Daoy (cell line): ENCODE measurements around the gene ABCB9. TPM values are rescaled to one million over a fixed set of nuclear protein-coding genes. Genes with fewer than 3 reads are reported as not detected.

Experiments used
- DNase-seq: peaks from one replicate; pipeline ENCODE4 v3.0.0-alpha.2; 2015; ENCODE audit warnings: low read depth
- total RNA-seq: library from RNA; depleted of rRNA; stranded (reverse); fragments of >200 nt; shearing (Covaris generic); gene quantifications from 2 replicates; pipeline ENCODE4 v1.2.3, GENCODE V29; 2014

ABCB9 gene
- total RNA-seq, 1 experiment from 2014 or later = 6.4 TPM

DNA sequence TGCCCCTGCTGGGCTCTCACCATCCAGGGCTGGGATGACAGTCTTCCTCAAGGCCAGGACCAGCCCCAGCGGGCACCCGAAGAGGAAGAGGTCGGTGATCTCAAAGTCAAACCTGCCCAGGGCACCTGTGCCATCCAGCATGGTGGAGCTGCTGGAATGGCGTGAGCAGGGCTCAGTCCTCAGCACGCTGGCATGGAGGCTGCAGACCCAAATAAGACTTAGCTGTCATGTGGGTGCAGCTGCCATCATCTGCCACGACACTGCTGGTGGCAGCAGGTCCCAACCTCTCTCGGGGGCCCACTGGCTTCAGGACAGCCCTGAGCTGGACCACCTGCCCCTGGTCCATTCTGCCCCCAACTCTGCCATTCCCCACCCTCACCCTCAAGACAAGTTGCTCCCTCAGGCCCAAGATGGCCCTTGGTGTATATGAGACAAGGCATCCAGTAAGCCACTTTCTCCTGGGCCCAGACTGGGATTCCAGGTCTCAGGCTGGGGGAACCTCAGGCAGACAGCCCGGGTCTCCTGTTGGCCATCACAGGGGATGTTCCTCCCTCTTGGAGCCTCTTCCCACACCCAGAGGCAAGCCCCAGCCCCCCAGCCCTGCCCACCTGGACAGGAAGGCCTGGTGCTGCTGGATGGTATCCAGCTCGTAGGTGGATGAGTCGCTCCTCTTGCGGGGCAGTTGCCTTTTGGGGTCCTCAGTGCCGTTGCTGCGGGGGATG lies 28.7 kb upstream of the ABCB9 start:
- no peak for DNase-seq

DNA sequence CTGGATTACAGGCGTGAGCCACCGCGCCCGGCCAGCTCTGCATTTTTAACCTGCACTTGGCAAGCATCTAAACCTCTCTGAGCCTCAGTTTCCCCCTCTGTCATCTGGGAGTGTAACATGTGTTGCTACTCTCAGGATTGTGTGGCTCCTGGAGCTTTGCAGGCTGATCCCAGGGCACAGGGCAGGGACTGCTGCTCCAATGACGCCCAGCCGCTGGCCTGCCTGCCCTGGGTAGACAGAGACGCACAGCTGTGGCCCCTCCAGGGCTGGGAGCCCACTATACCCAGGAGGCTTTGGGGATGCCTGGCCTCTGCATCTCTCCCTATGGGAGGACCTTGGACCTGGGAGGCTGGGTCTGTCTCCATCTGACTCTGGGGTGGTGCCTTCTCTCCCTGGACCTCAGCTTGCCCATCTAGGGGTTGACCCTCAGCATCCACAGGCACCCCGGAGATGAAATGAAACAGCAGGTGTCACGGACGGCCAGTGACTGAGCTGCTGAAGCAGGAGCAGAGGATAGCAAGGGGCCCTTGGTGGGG lies 27.9 kb upstream of the ABCB9 start:
- DNase-seq = no peak

DNA sequence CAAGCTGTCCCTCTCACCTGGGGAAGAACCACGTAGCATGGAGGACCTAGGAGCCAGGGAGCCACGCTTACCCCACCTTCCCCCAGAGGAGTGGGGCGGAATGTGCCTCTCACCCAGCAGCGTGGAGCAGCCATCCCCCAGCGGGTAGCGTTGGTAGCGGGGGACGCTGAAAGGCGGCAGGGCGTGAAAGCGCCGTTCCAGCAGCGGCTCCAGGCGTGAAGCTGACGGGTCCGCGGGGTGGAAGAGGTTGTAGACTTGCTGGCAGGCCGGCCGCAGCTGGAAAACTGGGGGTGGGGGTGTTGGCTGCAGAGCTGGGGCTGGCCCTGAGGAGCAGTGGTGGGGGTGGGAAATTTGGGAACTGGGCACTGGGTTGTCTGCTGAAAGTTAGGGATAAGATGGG lies 26.1 kb upstream of the ABCB9 start:
- DNase-seq = no peak

DNA sequence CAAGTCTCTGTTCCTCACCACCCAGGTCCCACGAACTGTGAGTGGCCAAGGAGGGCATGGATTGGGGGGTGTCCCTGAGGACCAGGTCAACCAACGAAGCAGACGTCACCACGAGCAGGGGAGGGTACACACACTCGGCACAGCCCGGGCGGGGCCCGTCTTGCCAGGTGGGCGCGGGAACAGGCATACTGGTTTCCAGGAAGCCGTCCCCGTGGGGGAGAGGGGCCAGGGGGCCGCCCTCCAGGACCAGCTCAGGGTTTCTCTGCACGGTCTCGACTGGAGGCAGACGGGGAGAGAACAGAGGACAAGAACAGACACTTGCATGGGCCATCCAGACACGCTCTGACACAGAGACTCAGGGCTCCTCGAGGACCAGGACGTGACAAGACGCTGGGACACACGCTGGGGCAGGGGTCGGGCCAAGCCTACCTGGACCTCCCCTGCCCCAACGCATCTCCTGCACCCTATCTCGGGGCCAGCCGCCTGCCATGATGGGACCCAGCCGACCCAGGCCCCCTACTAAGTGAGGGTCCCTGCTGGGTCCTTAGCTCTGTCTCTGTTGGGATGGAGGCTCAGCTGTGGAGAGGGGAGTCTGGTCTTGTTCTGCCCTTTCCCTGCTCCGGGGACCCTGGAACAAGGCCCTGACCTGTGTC lies 25.5 kb upstream of the ABCB9 start:
- DNase-seq = no peak

DNA sequence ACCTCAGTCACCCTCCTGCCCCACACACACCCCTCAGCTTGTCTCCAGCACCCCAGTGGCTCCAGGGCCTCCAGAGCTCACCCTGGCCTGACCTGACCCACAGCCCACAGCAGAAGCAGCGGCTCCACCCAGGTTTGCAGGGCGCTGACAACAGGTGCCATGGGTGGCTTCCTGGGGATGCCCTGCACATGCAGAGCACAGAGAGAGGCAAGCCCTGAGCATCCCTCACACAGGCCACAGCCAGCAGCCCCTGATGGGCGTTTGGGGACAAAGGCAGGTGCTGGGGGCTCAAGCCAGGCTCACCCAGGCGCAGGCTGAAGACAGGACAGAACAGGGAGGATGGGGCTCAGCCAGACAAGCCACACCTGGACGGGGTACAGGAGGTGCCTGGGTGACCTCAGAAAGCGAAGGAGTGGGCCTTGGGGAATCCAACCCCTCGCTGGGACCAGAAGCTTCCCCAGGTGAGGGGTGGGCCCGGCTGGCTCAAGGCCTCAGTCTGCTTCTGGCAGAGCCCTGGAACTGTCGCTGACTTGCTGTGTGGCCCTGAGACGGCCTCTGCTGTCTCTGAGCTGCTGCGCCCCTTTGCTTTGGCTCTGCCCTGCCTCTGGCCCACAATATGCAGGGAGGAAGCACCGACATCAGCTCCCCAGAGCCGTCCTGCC lies 24.8 kb upstream of the ABCB9 start:
- no peak for DNase-seq

DNA sequence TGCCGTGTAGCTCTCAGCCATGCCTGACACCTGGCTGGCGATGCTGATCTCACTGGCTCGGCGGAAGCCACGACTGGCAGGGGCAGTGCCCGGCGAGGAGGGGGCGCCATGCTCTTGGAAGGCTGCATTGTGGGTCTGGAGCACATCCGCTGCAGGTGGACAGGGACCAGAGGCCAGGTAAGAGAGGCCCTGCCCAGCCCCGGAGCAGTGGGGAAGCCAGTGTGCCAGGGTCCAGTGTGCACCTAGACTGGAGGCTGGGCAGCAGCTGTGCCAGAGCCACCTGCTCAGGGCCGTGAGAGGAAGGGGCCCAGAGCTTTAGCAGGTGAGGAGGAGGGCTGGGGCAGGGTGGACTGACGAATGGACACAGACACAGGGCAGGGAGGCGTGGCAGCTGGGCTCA lies 24.3 kb upstream of the ABCB9 start:
- DNase-seq = no peak

DNA sequence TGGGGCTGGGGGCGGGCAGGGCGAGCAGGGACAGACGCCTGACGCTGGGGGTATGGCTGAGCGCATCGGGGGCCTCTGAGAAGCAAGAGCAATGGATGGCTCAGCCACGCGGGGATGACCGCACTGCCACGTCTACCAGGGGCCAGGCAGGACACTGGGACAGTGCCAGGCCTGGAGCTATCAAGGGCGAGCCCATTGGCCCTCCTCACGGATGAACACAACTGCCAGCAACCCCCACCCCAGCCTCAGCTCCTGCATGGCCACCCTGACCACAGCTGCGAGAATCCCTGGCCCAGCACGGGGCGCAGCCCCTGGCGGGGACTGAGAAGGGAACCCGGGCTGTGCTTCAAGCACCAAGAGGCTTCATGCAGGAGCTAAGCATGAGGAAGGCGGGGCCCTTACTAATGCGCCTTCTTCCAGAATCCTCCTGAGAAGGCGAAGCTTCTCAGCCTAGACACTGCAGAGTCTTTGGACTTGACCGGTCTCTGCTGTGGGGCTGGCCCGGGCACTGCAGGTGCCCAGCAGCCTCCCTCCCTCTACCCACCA lies 23.7 kb upstream of the ABCB9 start:
- DNase-seq = no peak

DNA sequence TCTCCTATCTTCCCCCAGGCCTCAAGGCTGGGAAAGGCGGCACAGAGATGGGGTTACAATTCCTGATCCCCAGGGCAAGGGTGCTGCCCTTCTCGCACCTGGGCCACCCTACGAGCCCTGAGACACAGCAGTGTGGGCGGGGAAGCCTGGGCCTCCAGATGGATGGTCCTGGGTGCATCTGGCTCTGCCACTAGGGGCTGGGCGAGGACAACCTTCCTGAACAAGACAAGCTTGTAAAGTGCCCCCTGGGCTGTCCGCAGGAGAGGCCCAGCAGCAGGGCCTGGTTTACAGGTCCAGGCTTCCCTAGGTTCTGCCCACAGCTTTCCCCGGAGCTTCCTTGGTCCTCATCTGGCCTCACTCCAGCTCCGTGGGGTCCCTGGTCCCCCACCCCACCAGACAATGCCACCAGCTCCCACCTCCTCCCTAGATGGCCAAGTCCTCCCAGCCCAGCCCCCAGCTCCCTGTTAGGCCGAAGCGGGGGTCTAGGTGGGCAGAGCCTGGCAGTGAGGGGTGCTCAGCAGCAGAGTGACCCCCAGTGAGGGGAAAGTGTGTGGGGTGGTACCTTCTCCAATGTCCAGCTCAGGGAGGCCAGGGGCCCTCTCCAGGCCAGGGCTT lies 23.1 kb upstream of the ABCB9 start:
- no peak for DNase-seq

DNA sequence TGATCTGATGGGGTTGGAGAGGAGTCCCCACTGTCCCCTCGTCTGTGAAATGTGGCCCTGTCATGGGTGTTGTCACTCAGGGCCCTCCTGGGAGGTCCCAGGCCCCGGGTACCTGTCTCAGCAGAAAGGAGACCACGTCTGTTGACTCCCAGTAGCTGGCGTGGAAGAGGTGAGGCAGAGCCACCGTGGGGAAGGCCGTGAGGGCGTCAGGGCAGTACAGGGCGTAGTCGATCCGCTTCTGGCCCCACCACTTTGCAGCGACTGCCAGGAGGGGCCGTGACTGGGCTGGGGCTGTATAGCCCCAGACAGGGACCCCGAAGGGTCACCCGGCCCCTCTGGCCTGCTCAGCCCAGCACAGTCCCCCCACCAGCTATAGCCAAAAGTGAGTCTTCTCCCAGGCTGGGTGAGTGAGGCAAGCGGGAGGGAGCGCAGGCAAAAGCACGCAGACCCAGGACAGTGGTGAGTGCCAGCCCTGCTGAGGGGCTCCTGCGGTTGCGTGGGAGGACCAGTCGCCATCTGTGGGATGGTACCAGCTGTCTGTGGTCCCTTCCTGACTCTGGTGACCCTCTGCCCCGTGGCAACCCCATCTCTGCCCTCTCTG lies 22.4 kb upstream of the ABCB9 start:
- DNase-seq = no peak

DNA sequence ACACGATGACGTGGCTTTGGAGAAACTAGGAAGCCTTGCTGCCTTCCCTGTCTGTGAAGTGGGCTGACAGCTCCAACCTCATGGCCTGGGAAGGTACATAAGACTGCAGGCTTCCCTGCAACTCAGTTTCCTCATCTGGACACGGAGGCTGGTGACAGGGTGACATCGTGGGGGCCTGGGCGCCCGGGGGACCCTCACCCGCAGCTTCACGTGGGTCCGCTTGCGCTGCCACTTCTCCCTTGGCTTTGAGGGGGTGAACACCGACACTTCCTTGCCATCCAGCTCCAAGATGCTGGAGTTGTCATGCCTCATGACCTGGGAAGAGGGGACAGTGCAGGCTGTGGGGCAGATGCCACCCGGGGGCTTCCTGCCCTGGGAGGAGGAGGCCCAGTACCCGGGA lies 21.8 kb upstream of the ABCB9 start:
- no peak for DNase-seq

DNA sequence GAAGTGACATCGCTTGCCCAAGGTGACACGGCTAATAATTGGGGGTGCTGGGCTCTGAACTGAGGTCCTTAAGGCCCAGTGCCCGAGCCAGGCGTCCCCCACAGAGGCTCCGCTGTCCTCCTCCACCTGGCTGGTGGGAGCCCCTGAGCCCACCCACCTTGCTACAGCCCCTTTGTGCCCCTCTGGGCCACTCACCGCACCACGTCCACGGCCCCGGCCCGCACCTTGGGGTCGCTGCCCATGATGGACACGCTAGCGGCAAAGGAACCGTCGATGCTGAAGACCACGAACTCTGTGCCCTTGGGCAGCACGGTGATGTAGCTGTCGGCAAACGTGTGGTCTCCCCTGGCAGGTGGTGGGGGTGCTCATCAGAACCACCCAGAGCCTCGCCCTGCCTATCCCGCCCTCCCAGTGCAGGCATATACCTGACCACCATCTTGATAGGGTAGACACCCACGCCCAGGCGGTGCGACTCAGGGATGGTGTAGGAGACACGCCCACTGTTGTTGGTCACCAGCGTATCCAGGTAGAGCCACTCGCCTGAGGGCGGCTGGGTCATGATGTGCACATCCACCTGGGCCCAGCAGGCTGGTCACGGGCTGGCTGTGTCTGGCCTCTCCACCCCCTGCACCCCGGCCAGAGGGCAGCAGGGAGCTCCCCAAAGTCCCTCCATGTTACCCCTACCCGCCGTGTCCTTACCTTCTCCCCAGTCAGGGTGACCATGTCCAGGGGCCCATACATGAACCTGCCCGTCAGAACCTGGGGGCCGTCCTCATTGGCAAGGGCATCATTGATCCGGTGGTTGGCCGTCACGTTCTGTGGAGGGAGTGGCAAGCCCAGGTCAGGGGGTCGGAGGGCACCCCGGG lies 21.1 kb upstream of the ABCB9 start:
- no peak for DNase-seq

DNA sequence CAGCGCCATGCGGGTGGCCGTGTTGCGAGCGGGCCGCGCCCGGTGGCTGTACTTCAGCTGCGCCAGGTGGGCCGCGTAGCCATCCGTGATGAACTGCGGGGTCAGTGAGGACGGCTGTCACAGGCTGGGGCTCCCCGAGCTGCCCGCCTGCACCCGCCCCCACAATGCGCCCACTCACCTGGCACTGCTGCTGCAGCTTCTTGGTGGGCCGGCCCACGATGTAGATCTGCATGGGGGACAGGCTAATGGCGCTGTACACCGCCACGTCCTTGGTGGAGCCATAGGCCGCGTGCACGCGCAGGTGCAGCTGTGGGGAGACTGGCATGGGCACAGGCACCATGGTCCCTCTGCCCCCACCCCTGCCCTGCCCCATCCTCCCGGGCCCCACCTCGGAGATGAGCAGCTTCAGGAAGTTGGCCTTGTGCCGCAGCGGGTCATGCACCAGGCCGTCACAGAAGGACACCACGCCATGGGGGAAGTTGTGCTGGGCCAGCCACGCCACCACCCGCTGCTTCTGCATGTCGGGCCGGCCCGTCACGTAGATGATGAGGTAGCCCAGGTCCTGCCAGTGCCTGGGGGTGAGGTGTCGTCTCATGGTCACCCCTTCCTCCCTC lies 20.1 kb upstream of the ABCB9 start:
- no peak for DNase-seq

DNA sequence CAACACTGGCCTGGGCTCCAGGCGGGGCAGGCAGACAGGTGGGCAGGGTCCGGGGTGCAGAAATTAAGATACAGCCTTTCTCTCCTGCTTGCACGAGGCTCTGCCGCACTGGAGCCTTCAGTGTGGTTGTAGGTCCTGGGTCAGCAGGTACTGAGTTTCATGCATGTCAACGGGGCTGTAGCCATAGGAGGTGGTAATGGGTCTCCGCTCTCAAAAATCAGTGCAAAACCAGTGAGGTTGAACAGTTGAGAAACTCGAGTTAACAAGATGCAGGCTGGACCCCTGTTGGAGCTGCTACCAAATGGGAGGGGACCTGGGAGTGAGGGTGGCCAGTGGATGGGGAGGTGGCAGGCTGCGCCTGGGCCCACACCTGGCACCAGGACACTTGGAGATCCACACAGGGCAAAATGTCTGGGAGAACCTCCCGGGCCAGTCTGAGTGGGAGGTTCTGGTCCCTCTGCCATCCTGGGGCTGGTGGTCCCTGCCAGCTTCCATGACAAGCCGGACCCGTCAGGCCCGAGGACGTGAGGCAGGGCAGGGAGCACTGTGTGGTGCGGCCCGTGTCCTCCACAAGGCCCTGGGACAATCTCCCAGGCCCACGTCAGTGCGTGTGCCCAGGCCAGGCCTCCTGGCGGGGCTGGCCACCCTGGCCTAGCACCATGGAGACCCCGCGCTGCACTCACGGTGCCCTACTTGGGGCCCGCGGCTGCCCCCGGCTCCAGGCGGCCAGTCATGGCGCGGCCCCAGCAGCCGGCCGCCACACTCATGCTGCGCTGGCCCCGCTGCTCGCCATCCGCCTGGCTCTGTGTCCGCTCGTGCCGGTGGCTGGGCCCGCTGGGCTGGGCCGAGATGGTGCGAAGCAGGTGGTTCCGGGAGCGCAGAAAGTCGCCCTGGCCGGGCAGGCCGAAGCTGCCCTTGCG lies 19.3 kb upstream of the ABCB9 start:
- DNase-seq = no peak

DNA sequence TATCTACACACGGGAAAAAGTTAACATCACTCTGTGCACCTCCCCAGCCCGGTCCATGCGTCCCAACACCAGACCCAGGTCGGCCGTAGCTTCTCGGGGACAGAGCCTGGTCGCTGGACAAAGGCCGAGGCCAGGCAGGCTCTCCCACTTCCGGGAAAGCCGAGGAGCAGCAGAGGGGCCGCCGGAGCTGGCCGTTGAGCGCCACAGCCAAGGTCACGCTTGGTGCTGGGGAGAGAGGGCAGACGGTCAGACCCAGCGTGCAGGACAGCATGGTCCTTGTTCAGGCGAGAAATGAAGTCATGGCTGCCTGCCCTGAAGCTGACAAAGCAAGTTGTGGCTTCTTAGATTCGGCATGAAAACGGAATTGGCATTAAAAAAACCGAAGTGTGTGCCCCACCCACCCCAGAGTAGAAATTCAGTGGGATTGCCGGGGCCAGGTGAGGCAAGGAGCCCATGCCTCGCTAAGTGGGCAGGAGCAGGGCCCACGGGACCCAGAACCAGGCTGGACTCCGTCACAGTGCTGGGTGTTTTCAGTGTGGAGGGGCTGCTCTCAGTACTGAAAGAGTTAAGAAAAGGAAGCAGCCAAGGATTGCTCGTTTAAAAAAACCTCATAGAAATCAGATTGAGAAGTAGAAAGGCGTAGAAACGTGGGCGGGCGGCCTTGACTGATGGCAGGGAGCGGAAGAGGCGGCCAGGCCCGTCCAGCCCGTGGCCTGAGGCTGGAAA lies 18.5 kb upstream of the ABCB9 start:
- no peak for DNase-seq

DNA sequence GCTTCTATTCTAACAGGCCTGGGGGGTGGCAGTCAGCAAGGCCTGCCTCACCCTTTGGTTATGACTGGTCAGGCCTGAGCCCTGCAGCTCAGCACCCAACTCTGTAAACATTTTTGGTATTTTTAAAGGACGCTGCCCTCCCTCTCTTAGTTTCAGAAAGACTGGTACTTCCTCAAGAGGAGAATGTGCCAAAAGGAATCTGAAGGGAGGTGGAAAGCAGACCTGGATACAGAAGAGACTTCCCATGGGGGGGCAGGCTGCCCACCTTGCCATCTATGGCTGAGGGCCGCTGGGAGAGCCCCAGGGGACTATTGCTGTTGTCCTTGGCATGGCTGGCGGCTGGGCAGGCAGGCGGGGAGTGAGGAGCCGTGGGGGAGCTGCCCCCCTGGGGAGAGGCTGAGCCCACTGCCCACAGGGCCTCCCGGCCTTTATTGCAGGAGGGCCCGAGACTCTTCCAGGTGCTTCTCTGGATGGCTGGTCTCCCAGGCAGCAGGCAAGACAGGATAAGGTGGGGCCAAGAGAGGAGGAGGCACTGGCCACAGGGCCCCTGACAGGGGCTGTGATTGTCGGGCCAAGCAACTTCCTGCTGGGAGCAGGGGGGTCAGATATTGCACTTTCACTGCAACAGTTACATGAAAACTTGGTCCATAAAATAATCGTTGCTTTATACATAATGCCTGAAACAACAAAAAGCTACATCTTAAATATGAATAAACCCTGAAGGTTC lies 17.7 kb upstream of the ABCB9 start:
- no peak for DNase-seq

DNA sequence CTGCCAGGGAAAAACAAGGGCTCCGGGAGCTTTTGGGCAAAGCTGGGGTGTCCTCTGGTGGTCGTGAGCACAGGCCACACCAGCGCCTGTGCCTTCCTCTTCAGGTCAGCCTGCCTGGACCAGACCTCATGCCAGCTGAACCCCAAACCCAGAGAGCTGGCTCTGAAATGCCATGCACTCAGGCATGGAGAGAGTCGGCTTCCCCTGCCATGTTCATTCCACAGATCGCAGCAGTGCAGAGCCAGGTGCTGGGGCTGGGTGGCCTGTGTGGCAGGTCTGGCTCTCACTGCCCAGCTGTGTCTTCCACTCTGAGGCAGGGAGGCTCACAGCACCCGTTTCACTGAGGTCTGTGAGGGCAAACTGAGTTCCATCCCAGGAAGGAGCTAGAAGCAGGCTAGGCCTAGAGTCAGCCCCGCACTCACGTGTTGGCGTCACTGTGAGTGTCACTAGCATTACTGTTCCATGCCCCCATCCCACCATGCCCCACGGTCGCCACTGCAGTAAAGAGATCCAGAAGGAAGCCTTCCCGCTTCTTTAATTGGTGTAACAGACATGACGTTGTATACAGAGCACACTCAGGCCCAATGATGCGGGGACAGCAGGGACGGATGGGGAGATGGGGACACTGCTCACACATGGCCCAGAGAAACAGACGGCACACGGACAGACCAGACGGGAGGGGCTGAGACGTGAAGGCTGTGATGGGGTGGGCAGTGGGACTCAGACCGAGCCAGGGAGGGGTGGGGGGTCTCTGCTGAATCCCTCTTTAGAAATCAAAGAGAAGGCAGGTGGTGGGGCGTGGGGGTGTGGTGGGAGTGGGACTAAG lies 16.9 kb upstream of the ABCB9 start:
- no peak for DNase-seq

DNA sequence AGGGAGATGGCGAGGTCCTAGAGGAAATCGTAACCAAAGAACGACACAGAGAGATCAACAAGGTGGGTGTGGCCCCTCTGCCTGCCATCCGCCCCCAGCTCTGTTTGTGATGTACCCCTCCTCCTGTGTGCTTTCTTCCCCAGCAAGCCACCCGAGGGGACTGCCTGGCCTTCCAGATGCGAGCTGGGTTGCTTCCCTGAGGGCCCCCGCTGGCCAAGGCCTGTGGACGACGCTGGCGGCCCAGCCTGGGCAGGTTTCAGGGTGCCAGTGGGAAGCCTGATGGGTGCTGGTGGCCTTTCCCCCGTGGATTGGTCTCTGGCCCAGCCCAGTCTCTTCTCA lies 16.2 kb upstream of the ABCB9 start:
- DNase-seq = no peak
